ENCODE data around the gene ADRM1.

- TF ChIP-seq, protein P1, sequence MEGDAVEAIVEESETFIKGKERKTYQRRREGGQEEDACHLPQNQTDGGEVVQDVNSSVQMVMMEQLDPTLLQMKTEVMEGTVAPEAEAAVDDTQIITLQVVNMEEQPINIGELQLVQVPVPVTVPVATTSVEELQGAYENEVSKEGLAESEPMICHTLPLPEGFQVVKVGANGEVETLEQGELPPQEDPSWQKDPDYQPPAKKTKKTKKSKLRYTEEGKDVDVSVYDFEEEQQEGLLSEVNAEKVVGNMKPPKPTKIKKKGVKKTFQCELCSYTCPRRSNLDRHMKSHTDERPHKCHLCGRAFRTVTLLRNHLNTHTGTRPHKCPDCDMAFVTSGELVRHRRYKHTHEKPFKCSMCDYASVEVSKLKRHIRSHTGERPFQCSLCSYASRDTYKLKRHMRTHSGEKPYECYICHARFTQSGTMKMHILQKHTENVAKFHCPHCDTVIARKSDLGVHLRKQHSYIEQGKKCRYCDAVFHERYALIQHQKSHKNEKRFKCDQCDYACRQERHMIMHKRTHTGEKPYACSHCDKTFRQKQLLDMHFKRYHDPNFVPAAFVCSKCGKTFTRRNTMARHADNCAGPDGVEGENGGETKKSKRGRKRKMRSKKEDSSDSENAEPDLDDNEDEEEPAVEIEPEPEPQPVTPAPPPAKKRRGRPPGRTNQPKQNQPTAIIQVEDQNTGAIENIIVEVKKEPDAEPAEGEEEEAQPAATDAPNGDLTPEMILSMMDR (conservative IDR thresholded peaks at IDR 0.05; ENCODE audit: low read length), result no peak
- TF ChIP-seq EZH2phosphoT487 (IDR thresholded peaks at IDR 0.05; ENCODE audit: borderline replicate concordance, low read depth, low read length), result no peak
Measured at GRCh38 chr20:62331347-62331746, 28.6 kb downstream of the ADRM1 start.

Measured in OCI-LY7 (cell line).